NCI-H446 treated with DMSO at 0.1 percent for 48 hours (cell line): ENCODE measurements around the gene SLC43A3.

Experiments
- DNase-seq: peaks from one replicate; lab custom pipeline; 2025; lab: John Stamatoyannopoulos, UW

Gene SLC43A3

DNA sequence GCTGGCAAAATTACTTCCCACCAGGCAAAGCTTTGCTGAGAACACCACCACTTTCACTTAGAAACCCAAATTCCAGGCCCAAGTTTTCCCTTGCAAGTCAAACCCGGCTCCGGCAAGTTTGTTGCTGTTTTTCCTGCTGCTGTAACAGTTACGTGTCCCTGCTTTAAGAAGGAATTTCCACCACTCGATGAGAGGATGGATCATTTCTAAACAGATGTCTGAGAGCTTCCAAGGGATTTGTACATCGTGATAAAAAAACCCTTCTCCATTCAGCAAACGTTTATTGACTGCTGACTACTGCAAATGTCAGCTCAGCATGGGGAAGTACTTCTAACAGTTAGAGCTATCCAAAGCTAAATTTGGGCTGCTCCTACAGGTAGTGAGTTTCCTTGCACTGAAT is 69.1 kb downstream of the SLC43A3 start:
- no peak for DNase-seq

DNA sequence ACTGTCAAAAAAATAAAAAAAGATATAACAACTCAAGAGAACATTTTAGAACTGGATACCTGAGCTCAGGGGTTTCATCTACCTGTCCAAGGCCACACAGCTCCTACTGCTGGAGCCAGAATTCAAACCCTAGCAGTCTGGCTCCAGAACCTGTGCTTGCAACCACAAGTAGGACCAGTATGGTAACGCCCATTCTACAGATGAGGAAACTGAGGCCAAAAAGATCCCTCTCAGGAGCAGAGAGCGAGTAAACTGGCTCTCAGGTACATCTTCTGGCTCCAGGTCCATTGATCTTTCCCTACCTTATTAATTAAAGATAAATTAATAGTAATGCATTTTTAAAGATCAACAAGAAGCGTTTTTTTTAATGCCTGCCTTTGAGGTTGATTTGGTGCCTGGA is 69.6 kb downstream of the SLC43A3 start:
- DNase-seq, result no peak
